ENCODE data around the gene FAM98B.

- TF ChIP-seq, protein P1, sequence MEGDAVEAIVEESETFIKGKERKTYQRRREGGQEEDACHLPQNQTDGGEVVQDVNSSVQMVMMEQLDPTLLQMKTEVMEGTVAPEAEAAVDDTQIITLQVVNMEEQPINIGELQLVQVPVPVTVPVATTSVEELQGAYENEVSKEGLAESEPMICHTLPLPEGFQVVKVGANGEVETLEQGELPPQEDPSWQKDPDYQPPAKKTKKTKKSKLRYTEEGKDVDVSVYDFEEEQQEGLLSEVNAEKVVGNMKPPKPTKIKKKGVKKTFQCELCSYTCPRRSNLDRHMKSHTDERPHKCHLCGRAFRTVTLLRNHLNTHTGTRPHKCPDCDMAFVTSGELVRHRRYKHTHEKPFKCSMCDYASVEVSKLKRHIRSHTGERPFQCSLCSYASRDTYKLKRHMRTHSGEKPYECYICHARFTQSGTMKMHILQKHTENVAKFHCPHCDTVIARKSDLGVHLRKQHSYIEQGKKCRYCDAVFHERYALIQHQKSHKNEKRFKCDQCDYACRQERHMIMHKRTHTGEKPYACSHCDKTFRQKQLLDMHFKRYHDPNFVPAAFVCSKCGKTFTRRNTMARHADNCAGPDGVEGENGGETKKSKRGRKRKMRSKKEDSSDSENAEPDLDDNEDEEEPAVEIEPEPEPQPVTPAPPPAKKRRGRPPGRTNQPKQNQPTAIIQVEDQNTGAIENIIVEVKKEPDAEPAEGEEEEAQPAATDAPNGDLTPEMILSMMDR (IDR thresholded peaks at IDR 0.05) = no peak
- no peak for TF ChIP-seq POLR2A (IDR thresholded peaks at IDR 0.05)
Measured at GRCh38 chr15:38509152-38509551, 55.2 kb downstream of the FAM98B start.

Data from body of pancreas (tissue), 4 donors.